Measurements from ENCODE around the gene DNALI1.

The DNALI1 gene

GRCh38 chr1:37556712-37557196 lies at the start of gene DNALI1:
Gene DNALI1, plus strand, starts transcription at chr1:37556940. Its CDS starts 55 bp downstream, at chr1:37556995.
- peaks cover 2 to 23% (median 4%) of the 10 kb centered on the region in 3 donors for H3K36me3 ChIP-seq
- peak within 1 kb of the TSS; percentile 43 to 65 for H3K27ac ChIP-seq
- intact Hi-C loops (cut with DNase I; ENCODE audit: low total_unique reads), result loop anchor here (2.0 kb wide), 1 partner anchor 44 kb away; no protein-coding TSS in a partner anchor
- peak within 1 kb of the TSS; percentile 41 to 45 for H3K4me3 ChIP-seq
- H3K27me3 ChIP-seq, result no peaks in the 10 kb centered on the region
- H3K4me1 ChIP-seq, result peaks cover 0 to 35% (median 23%) of the 10 kb centered on the region in 4 donors
- peak; percentile 76 to 92 for DNase-seq
- no peak for TF ChIP-seq CTCF (IDR thresholded peaks at IDR 0.05)
- no peaks in the 10 kb centered on the region for H3K9me3 ChIP-seq

GRCh38 chr1:37509181-37509580 lies 47.6 kb upstream of the DNALI1 start:
- intact Hi-C loops (cut with DNase I; ENCODE audit: low total_unique reads), result no loop called here
- no peak overlapping the region for H3K27ac ChIP-seq
- H3K9me3 ChIP-seq, result no peaks in the 10 kb centered on the region
- H3K4me1 ChIP-seq, result peaks cover 0 to 23% (median 14%) of the 10 kb centered on the region in 4 donors
- DNase-seq, result no peak
- no peak overlapping the region for H3K4me3 ChIP-seq
- no peak for TF ChIP-seq CTCF (IDR thresholded peaks at IDR 0.05)
- peaks cover 30 to 68% (median 34%) of the 10 kb centered on the region in 3 donors for H3K36me3 ChIP-seq
- H3K27me3 ChIP-seq, result no peaks in the 10 kb centered on the region

- Histone ChIP-seq H3K9me3 (no peaks in the 10 kb centered on the region), H3K36me3 (peaks cover 6 to 29% (median 16%) of the 10 kb centered on the region in 3 donors), H3K4me3 (peak overlapping the region; percentile 83 to 97), H3K4me1 (peaks cover 0 to 29% (median 19%) of the 10 kb centered on the region in 4 donors), H3K27me3 (no peaks in the 10 kb centered on the region), H3K27ac (peak overlapping the region; percentile 86 to 89)
- TF ChIP-seq CTCF (IDR thresholded peaks at IDR 0.05), result no peak
- intact Hi-C loops (cut with DNase I; ENCODE audit: low total_unique reads), result loop anchor here (2.0 to 10.0 kb wide), 2 partner anchors 43 to 81 kb away; partner anchors contain the start of genes DNALI1 and GNL2
- DNase-seq, result no peak
Measured at GRCh38 chr1:37513795-37514349, 42.9 kb upstream of the DNALI1 start.

- Histone ChIP-seq H3K4me1 (peaks cover 0 to 29% (median 19%) of the 10 kb centered on the region in 4 donors), H3K36me3 (peaks cover 0 to 22% (median 10%) of the 10 kb centered on the region in 3 donors), H3K27ac (peak within 1 kb of the TSS; percentile 86 to 89), H3K27me3 (no peaks in the 10 kb centered on the region), H3K9me3 (no peaks in the 10 kb centered on the region), H3K4me3 (peak within 1 kb of the TSS; percentile 83 to 97)
- intact Hi-C loops (cut with DNase I; ENCODE audit: low total_unique reads), result loop anchor here (10.0 kb wide), 1 partner anchor 80 kb away; the partner anchor contains the start of gene GNL2
- TF ChIP-seq CTCF (IDR thresholded peaks at IDR 0.05), result peak; percentile 72 to 84
- DNase-seq, result peak; percentile 75 to 88
Measured at GRCh38 chr1:37514350-37515184, 42.2 kb upstream of the DNALI1 start, which contains the start of gene MEAF6. Gene MEAF6, minus strand, starts transcription at chr1:37514766. Its CDS starts 20 bp downstream, at chr1:37514746.

GRCh38 chr1:37515185-37516034 lies 41.3 kb upstream of the DNALI1 start:
- TF ChIP-seq CTCF (IDR thresholded peaks at IDR 0.05), result no peak
- no peaks in the 10 kb centered on the region for H3K27me3 ChIP-seq
- no peak for DNase-seq
- H3K4me1 ChIP-seq, result peaks cover 0 to 29% (median 19%) of the 10 kb centered on the region in 4 donors
- peak overlapping the region; percentile 83 to 97 for H3K4me3 ChIP-seq
- peak overlapping the region; percentile 86 to 89 for H3K27ac ChIP-seq
- peaks cover 0 to 14% (median 10%) of the 10 kb centered on the region in 3 donors for H3K36me3 ChIP-seq
- intact Hi-C loops (cut with DNase I; ENCODE audit: low total_unique reads), result loop anchor here (10.0 kb wide), 1 partner anchor 79 kb away; the partner anchor contains the start of gene GNL2
- no peaks in the 10 kb centered on the region for H3K9me3 ChIP-seq

Data from tibial artery (tissue), 4 donors.